Spleen (tissue), 11 donors: ENCODE data around the gene MUC2. TPM values are rescaled to one million over a fixed set of nuclear protein-coding genes. Genes with fewer than 3 reads are reported as not detected.
A peak's percentile ranks its signal among the peaks of the same experiment; 100 is the strongest.

Source experiments
- DNase-seq: peaks from one replicate; pipeline ENCODE4 v3.0.0-alpha.2; 2020
- H3K27ac ChIP-seq, 8 donors: fragments of 200-600 bp; sonication (generic) in 7 of 8; 1 replicate in 4 of 8; 2 replicates in 4 of 8; pipeline versions ENCODE4 v1.5.0 to v1.8.0; 2016 to 2021; ENCODE audit warnings: inconsistent platforms in 4 of 8, mild to moderate bottlenecking in 4 of 8, moderate library complexity in 1 of 8
- H3K27me3 ChIP-seq, 7 donors: fragments of 200-600 bp; sonication (generic) in 6 of 7; replicated peaks in 1 of 7; 1 replicate in 4 of 7; 2 replicates in 3 of 7; pipeline versions ENCODE4 v1.5.0 to v1.8.0; 2016 to 2021; ENCODE audit warnings: inconsistent platforms in 3 of 7, mild to moderate bottlenecking in 1 of 7
- H3K36me3 ChIP-seq, 6 donors: fragments of 200-600 bp; sonication (generic) in 5 of 6; 1 replicate in 4 of 6; 2 replicates in 2 of 6; pipeline versions ENCODE4 v1.5.0 to v1.8.0; 2016 to 2021; ENCODE audit warnings: inconsistent platforms in 2 of 6
- H3K4me1 ChIP-seq, 6 donors: fragments of 200-600 bp; sonication (generic) in 5 of 6; 1 replicate in 3 of 6; 2 replicates in 3 of 6; pipeline versions ENCODE4 v1.5.0 to v1.8.0; 2016 to 2021; ENCODE audit warnings: inconsistent platforms in 3 of 6
- H3K4me3 ChIP-seq, 8 donors: fragments of 200-600 bp; sonication (generic) in 7 of 8; 1 replicate in 4 of 8; 2 replicates in 4 of 8; pipeline versions ENCODE4 v1.5.0 to v1.8.0; 2016 to 2021; ENCODE audit warnings: inconsistent platforms in 4 of 8, mild to moderate bottlenecking in 4 of 8, moderate library complexity in 2 of 8
- H3K9me3 ChIP-seq, 8 donors: fragments of 200-600 bp; sonication (generic) in 7 of 8; 1 replicate in 4 of 8; 2 replicates in 4 of 8; pipeline versions ENCODE4 v1.5.0 to v1.8.0; 2016 to 2021; ENCODE audit warnings: inconsistent platforms in 4 of 8
- POLR2A ChIP-seq, 3 donors: fragments of 450-650 bp; IDR thresholded peaks; one replicate each; pipeline ENCODE4 v1.5.1; 2017; ENCODE audit warnings: antibody characterized with exemption in 3 of 3, mild to moderate bottlenecking in 1 of 3
- POLR2AphosphoS5 ChIP-seq, 3 donors: sonication (generic); formaldehyde crosslinking; IDR thresholded peaks; one replicate each; pipeline ENCODE4 v1.5.1; 2017; ENCODE audit warnings: antibody characterized with exemption in 3 of 3
- WGBS, 5 donors: extraction: QIAGEN DNeasy Blood & Tissue Kit in 3 of 5; methylation state at CpG; one replicate each; pipeline versions ENCODE4 v1.1.5 to v1.1.7; 2013 to 2018; 5-methylcytosine and 5-hydroxymethylcytosine counted together
- intact Hi-C: fragments of 100-400 bp; cut with DNase I; formaldehyde crosslinking; loops from one replicate; pipeline ENCODE4 v1.15.0; 2023; ENCODE audit warnings: low total_unique reads
- polyA plus RNA-seq, 3 donors: library from polyadenylated mRNA; stranded (reverse); fragments of 200-250 nt; gene quantifications; one replicate each; pipeline ENCODE4 v1.2.1, GENCODE V29; 2013
- total RNA-seq, 7 donors: library from RNA; depleted of rRNA in 3 of 7; stranded (reverse); fragments of >200 nt in 3 of 7; fragmentation: NEBNext Ultra II Directional in 4 of 7; extraction: Animal tissue kit (Norgen Biotek cat#: 25700) in 4 of 7; gene quantifications; one replicate each; pipeline versions ENCODE4 v1.1.0 to v1.2.1, GENCODE V29; 2016 to 2021
- TF ChIP-seq, protein P1 (sequence below), 11 experiments: fragments of 200-600 bp in 7 of 11; fragments of 450-650 bp in 4 of 11; sonication (generic) in 4 of 11; IDR thresholded peaks in 8 of 11; conservative IDR thresholded peaks in 3 of 11; 1 replicate in 7 of 11; 2 replicates in 4 of 11; pipeline versions ENCODE4 v1.4.0 to v1.8.0; 2016 to 2021; ENCODE audit warnings: antibody characterized with exemption in 11 of 11, inconsistent platforms in 4 of 11, mild to moderate bottlenecking in 1 of 11
- donor health status: healthy with polysubstance abuse.
- donor health status: DM: no; HTN: no; CAD: no; lungs with moderate emphysema.
- donor health status: DM: no; HTN: no; CAD: no.
- donor health status: Bipolar disorder and iron deficiency.
- donor health status: healthy.
- donor health status: DM: no; HTN: no; CAD: no.
- donor health status: DM: yes; HTN: yes; CAD: no.

The MUC2 gene
- total and polyA plus RNA-seq, 10 donors: 0.03 to 0.06 (median 0.03) TPM; not detected in 7

GRCh38 chr11:1073261-1073724 is 1.4 kb upstream of the MUC2 start:
- intact Hi-C loops: no loop called here
- Histone ChIP-seq H3K4me3 (no peak overlapping the region), H3K36me3 (no peaks in the 10 kb centered on the region), H3K9me3 (no peaks in the 10 kb centered on the region), H3K27ac (peak overlapping the region in 5 of 8 donors; percentile 26 to 54 (median 34)), H3K4me1 (peaks cover 4 to 38% (median 20%) of the 10 kb centered on the region in 6 donors), H3K27me3 (peaks cover 0 to 25% (median 0%) of the 10 kb centered on the region in 7 donors)
- WGBS, 5 donors: 22 to 28% (median 25%) methylated on average over 11 to 13 of the region's 13 CpGs; no CpG with 5 or more reads in 1 of the 5 donors
- TF ChIP-seq, protein P1, sequence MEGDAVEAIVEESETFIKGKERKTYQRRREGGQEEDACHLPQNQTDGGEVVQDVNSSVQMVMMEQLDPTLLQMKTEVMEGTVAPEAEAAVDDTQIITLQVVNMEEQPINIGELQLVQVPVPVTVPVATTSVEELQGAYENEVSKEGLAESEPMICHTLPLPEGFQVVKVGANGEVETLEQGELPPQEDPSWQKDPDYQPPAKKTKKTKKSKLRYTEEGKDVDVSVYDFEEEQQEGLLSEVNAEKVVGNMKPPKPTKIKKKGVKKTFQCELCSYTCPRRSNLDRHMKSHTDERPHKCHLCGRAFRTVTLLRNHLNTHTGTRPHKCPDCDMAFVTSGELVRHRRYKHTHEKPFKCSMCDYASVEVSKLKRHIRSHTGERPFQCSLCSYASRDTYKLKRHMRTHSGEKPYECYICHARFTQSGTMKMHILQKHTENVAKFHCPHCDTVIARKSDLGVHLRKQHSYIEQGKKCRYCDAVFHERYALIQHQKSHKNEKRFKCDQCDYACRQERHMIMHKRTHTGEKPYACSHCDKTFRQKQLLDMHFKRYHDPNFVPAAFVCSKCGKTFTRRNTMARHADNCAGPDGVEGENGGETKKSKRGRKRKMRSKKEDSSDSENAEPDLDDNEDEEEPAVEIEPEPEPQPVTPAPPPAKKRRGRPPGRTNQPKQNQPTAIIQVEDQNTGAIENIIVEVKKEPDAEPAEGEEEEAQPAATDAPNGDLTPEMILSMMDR (IDR thresholded peaks at IDR 0.05 in 8 of 11, conservative IDR thresholded peaks at IDR 0.05 in 3 of 11): no peak
- TF ChIP-seq POLR2AphosphoS5 (IDR thresholded peaks at IDR 0.05) (peak; percentile 79 to 85 (median 82)), POLR2A (IDR thresholded peaks at IDR 0.05) (no peak)
- peak; percentile 87 for DNase-seq

DNA sequence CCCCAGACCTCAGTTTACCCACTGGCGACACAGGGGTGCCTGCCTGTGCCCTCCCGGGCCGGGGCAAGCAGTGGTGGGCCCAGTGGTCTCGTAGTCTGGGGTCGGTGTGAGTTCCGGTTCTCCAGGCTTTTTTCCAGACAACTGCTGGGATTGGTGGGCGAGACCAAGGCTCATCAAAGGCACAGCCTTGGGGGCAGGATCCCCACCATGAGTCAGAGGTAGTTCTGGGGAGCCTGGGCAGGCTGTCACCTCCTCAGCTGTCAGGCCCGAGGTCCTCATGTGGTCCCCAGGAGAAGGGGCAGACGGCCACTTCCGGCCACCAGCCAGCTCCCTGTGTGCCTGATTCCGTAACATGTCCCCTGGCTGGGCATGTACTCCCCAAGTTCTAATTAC is 827 bp upstream of the MUC2 start:
- H3K4me1 ChIP-seq: peaks cover 4 to 38% (median 20%) of the 10 kb centered on the region in 6 donors
- 79 to 89% (median 86%) methylated on average over 8 to 11 of the region's 11 CpGs for WGBS, 5 donors
- TF ChIP-seq, protein P1 (IDR thresholded peaks at IDR 0.05 in 8 of 11, conservative IDR thresholded peaks at IDR 0.05 in 3 of 11): no peak
- TF ChIP-seq POLR2AphosphoS5 (IDR thresholded peaks at IDR 0.05): no peak
- no peak for TF ChIP-seq POLR2A (IDR thresholded peaks at IDR 0.05)
- peak overlapping the region in 5 of 8 donors; percentile 14 to 54 (median 34) for H3K27ac ChIP-seq
- intact Hi-C loops: no loop called here
- H3K9me3 ChIP-seq: no peaks in the 10 kb centered on the region
- no peaks in the 10 kb centered on the region for H3K36me3 ChIP-seq
- peaks cover 0 to 25% (median 0%) of the 10 kb centered on the region in 7 donors for H3K27me3 ChIP-seq
- peak; percentile 69 for DNase-seq
- H3K4me3 ChIP-seq: no peak overlapping the region

- Histone ChIP-seq H3K9me3 (no peaks in the 10 kb centered on the region), H3K36me3 (no peaks in the 10 kb centered on the region), H3K27me3 (peaks cover 0 to 25% (median 0%) of the 10 kb centered on the region in 7 donors), H3K27ac (no peak overlapping the region), H3K4me1 (peaks cover 4 to 38% (median 20%) of the 10 kb centered on the region in 6 donors), H3K4me3 (no peak overlapping the region)
- DNase-seq: peak; percentile 72
- TF ChIP-seq POLR2A (IDR thresholded peaks at IDR 0.05) (no peak), POLR2AphosphoS5 (IDR thresholded peaks at IDR 0.05) (no peak)
- TF ChIP-seq, protein P1 (IDR thresholded peaks at IDR 0.05 in 8 of 11, conservative IDR thresholded peaks at IDR 0.05 in 3 of 11): no peak
- WGBS, 5 donors: 89 to 94% (median 91%) methylated on average over 20 to 28 of the region's 28 CpGs
- intact Hi-C loops: no loop called here
Observed at GRCh38 chr11:1075341-1075911, 752 bp downstream of the MUC2 start.

- TF ChIP-seq, protein P1 (IDR thresholded peaks at IDR 0.05 in 8 of 11, conservative IDR thresholded peaks at IDR 0.05 in 3 of 11): no peak
- H3K27ac ChIP-seq: no peak overlapping the region
- no peak overlapping the region for H3K4me3 ChIP-seq
- peaks cover 0 to 19% (median 0%) of the 10 kb centered on the region in 7 donors for H3K27me3 ChIP-seq
- H3K36me3 ChIP-seq: no peaks in the 10 kb centered on the region
- 74 to 95% (median 82%) methylated on average over 6 to 18 of the region's 18 CpGs for WGBS, 5 donors
- peak; percentile 48 for DNase-seq
- intact Hi-C loops: no loop called here
- H3K4me1 ChIP-seq: peaks cover 4 to 38% (median 20%) of the 10 kb centered on the region in 6 donors
- no peaks in the 10 kb centered on the region for H3K9me3 ChIP-seq
Observed at GRCh38 chr11:1076061-1076665, 1.5 kb downstream of the MUC2 start.
